CD4-positive, alpha-beta T cell (primary cell): ENCODE measurements around the gene TRIM44. TPM values are rescaled to one million over a fixed set of nuclear protein-coding genes. Genes with fewer than 3 reads are reported as not detected.

Experiments
- ATAC-seq: fragments of 200-7000 bp; cut with Tn5 transposase; one replicate; pipeline ENCODE4 v1.10.0; 2022; ENCODE audit warnings: mild to moderate bottlenecking; ENCODE audit not compliant: poor library complexity
- CTCF ChIA-PET: fragments of 350-600 bp; sonication (Branson Sonifier 250); formaldehyde crosslinking; loops from one replicate; lab custom pipeline; 2021; ENCODE audit warnings: antibody characterized with exemption, inconsistent platforms; lab: Charles Lee
- POLR2A ChIA-PET: fragments of 350-600 bp; sonication (Branson Sonifier 250); formaldehyde crosslinking; loops from one replicate; lab custom pipeline; 2021; ENCODE audit warnings: antibody characterized with exemption, inconsistent platforms; lab: Charles Lee
- DNase-seq, 14 experiments: peaks; one replicate each; pipeline ENCODE4 v3.0.0-alpha.2; 2013 to 2020; ENCODE audit warnings: mixed read lengths in 2 of 14
- H3K27ac ChIP-seq, 2 donors: one replicate each; pipeline versions ENCODE4 v1.5.1 to v1.7.0; 2013; ENCODE audit warnings: low read length in 2 of 2, low read depth in 1 of 2, mild to moderate bottlenecking in 1 of 2
- H3K27me3 ChIP-seq, 2 experiments: 1 replicate in 1 of 2; 2 replicates in 1 of 2; pipeline versions ENCODE4 v1.6.1 to v1.7.0; 2013; ENCODE audit warnings: low read length in 2 of 2, control low read depth in 1 of 2, mild to moderate bottlenecking in 1 of 2, moderate library complexity in 1 of 2; ENCODE audit not compliant: insufficient read depth in 2 of 2, control insufficient read depth in 1 of 2
- H3K36me3 ChIP-seq: one replicate; pipeline ENCODE4 v1.6.1; 2013; ENCODE audit warnings: low read length, control low read depth; ENCODE audit not compliant: insufficient read depth
- H3K4me1 ChIP-seq: one replicate; pipeline ENCODE4 v1.6.1; 2013; ENCODE audit warnings: low read length, control low read depth; ENCODE audit not compliant: insufficient read depth
- H3K4me3 ChIP-seq: one replicate; pipeline ENCODE4 v1.5.1; 2013; ENCODE audit warnings: mild to moderate bottlenecking, low read length, moderate library complexity
- H3K9me3 ChIP-seq, 2 experiments: 1 replicate in 1 of 2; 2 replicates in 1 of 2; pipeline versions ENCODE4 v1.6.1 to v1.7.0; 2013; ENCODE audit warnings: low read length in 2 of 2, mild to moderate bottlenecking in 2 of 2, control low read depth in 1 of 2, moderate library complexity in 1 of 2; ENCODE audit not compliant: control insufficient read depth in 1 of 2, insufficient read depth in 1 of 2
- H3K27ac Mint-ChIP-seq: one replicate; pipeline ENCODE4 v1.8.0; 2020; ENCODE audit warnings: mixed read lengths
- H3K27me3 Mint-ChIP-seq: one replicate; pipeline ENCODE4 v1.8.0; 2021; ENCODE audit warnings: mixed read lengths
- H3K36me3 Mint-ChIP-seq: one replicate; pipeline ENCODE4 v1.8.0; 2021; ENCODE audit warnings: low read depth, mixed read lengths
- H3K4me1 Mint-ChIP-seq: one replicate; pipeline ENCODE4 v1.8.0; 2021; ENCODE audit warnings: low read depth, mixed read lengths
- H3K4me3 Mint-ChIP-seq: one replicate; pipeline ENCODE4 v1.8.0; 2020; ENCODE audit warnings: mild to moderate bottlenecking, mixed read lengths
- H3K9me3 Mint-ChIP-seq: one replicate; pipeline ENCODE4 v1.8.0; 2020; ENCODE audit warnings: mixed read lengths
- CTCF ChIP-seq: fragments of 200-600 bp; IDR thresholded peaks from one replicate; pipeline ENCODE4 v1.8.0; 2022; ENCODE audit warnings: antibody characterized with exemption, mild to moderate bottlenecking
- intact Hi-C, 2 experiments: fragments of 100-400 bp; cut with DNase I in 1 of 2; cut with micrococcal nuclease in 1 of 2; formaldehyde crosslinking; loops; one replicate each; pipeline versions ENCODE4 v1.15.1 to v1.9.0; 2023 to 2025; cut with DNase I, micrococcal nuclease
- total RNA-seq, 174 experiments: library from RNA in 2 of 174; stranded (reverse) in 2 of 174; gene quantifications; one replicate each; pipeline ENCODE4 v1.2.3 and lab custom pipeline; 2021 to 2026

TRIM44 gene
- total RNA-seq, 2 experiments from 2014 or later, result 32.1 to 36.7 TPM

GRCh38 chr11:35618497-35619115, 44.0 kb upstream of the TRIM44 start:
- Mint-ChIP-seq H3K36me3 (no peaks in the 10 kb centered on the region), H3K27ac (no peak overlapping the region), H3K9me3 (no peaks in the 10 kb centered on the region), H3K4me3 (no peak overlapping the region), H3K4me1 (peaks cover 22% of the 10 kb centered on the region), H3K27me3 (peaks cover 76% of the 10 kb centered on the region)
- Histone ChIP-seq H3K27me3 (peaks cover 32 to 76% of the 10 kb centered on the region in 2 experiments), H3K9me3 (peaks cover 0 to 5% of the 10 kb centered on the region in 2 experiments), H3K4me3 (no peak overlapping the region), H3K4me1 (peaks cover 19% of the 10 kb centered on the region), H3K27ac (no peak overlapping the region), H3K36me3 (no peaks in the 10 kb centered on the region)
- DNase-seq (peak in 2 of 14 experiments; percentile 25 to 32), ATAC-seq (peak; percentile 21)
- intact Hi-C loops, result loop anchor here (5.0 to 10.0 kb wide), 4 partner anchors 516 to 1124 kb away; no protein-coding TSS in a partner anchor
- ChIA-PET CTCF (no interaction called here), POLR2A (no interaction called here)
- TF ChIP-seq CTCF, result no peak

GRCh38 chr11:35619116-35619854, 43.3 kb upstream of the TRIM44 start:
- peaks cover 76% of the 10 kb centered on the region for H3K27me3 Mint-ChIP-seq
- Histone ChIP-seq H3K27me3 (peaks cover 32 to 72% of the 10 kb centered on the region in 2 experiments), H3K36me3 (no peaks in the 10 kb centered on the region), H3K4me3 (no peak overlapping the region), H3K9me3 (peaks cover 0 to 5% of the 10 kb centered on the region in 2 experiments), H3K27ac (no peak overlapping the region), H3K4me1 (peaks cover 19% of the 10 kb centered on the region)
- no peak overlapping the region for H3K27ac Mint-ChIP-seq
- TF ChIP-seq CTCF, result no peak
- no peaks in the 10 kb centered on the region for H3K36me3 Mint-ChIP-seq
- ATAC-seq, result peak; percentile 29
- peaks cover 22% of the 10 kb centered on the region for H3K4me1 Mint-ChIP-seq
- peak overlapping the region; percentile 59 for H3K4me3 Mint-ChIP-seq
- CTCF ChIA-PET, result no interaction called here
- POLR2A ChIA-PET, result no interaction called here
- H3K9me3 Mint-ChIP-seq, result no peaks in the 10 kb centered on the region
- intact Hi-C loops, result loop anchor here (5.0 to 10.0 kb wide), 4 partner anchors 516 to 1123 kb away; no protein-coding TSS in a partner anchor
- peak in 2 of 14 experiments; percentile 9 to 20 for DNase-seq

- H3K36me3 Mint-ChIP-seq, result no peaks in the 10 kb centered on the region
- peak overlapping the region; percentile 74 for H3K4me3 Mint-ChIP-seq
- DNase-seq, result no peak
- peaks cover 22% of the 10 kb centered on the region for H3K4me1 Mint-ChIP-seq
- Histone ChIP-seq H3K4me3 (no peak overlapping the region), H3K4me1 (peaks cover 19% of the 10 kb centered on the region), H3K9me3 (peaks cover 0 to 5% of the 10 kb centered on the region in 2 experiments), H3K27ac (no peak overlapping the region), H3K36me3 (no peaks in the 10 kb centered on the region), H3K27me3 (peaks cover 32 to 68% of the 10 kb centered on the region in 2 experiments)
- H3K27me3 Mint-ChIP-seq, result peaks cover 76% of the 10 kb centered on the region
- H3K27ac Mint-ChIP-seq, result no peak overlapping the region
- intact Hi-C loops, result loop anchor here (5.0 to 10.0 kb wide), 4 partner anchors 515 to 1122 kb away; no protein-coding TSS in a partner anchor
- H3K9me3 Mint-ChIP-seq, result no peaks in the 10 kb centered on the region
- no peak for ATAC-seq
- no peak for TF ChIP-seq CTCF
- ChIA-PET CTCF (no interaction called here), POLR2A (no interaction called here)
Measured at GRCh38 chr11:35619855-35620640, 42.5 kb upstream of the TRIM44 start.
